ENCODE results near the gene LTO1.

GRCh38 chr11:69686856-69687255, 11.7 kb upstream of the LTO1 start:
- TF ChIP-seq CTCF (conservative IDR thresholded peaks at IDR 0.05; ENCODE audit: low read length) (no peak), EZH2phosphoT487 (IDR thresholded peaks at IDR 0.05; ENCODE audit: borderline replicate concordance) (no peak)
